ENCODE data around the gene BACH1.
"Not testable (repeated sequence)": the region's sequence is repeated elsewhere in the genome, so short reads cannot be mapped to it uniquely, and the experiment has no call there.

Gene BACH1

GRCh38 chr21:29346771-29347170 lies 48.0 kb downstream of the BACH1 start:
- DNase-seq (ENCODE audit: low read depth) = no peak

- no peak for DNase-seq (ENCODE audit: low read depth)
Observed at GRCh38 chr21:29347274-29347681, 48.6 kb downstream of the BACH1 start.

GRCh38 chr21:29349702-29350101 lies 51.0 kb downstream of the BACH1 start:
- no peak for DNase-seq (ENCODE audit: low read depth)

GRCh38 chr21:29350246-29350779 lies 51.6 kb downstream of the BACH1 start:
- no peak for DNase-seq (ENCODE audit: low read depth)

GRCh38 chr21:29351691-29352090 lies 53.0 kb downstream of the BACH1 start:
- DNase-seq (ENCODE audit: low read depth) = no peak

- DNase-seq (ENCODE audit: low read depth) = not testable (repeated sequence)
Observed at GRCh38 chr21:29355043-29355710, 56.5 kb downstream of the BACH1 start.

- not testable (repeated sequence) for DNase-seq (ENCODE audit: low read depth)
Observed at GRCh38 chr21:29356291-29356690, 57.6 kb downstream of the BACH1 start.

GRCh38 chr21:29356810-29357209 lies 58.1 kb downstream of the BACH1 start:
- not testable (repeated sequence) for DNase-seq (ENCODE audit: low read depth)

- no peak for DNase-seq (ENCODE audit: low read depth)
Observed at GRCh38 chr21:29359718-29360117, 61.0 kb downstream of the BACH1 start.

GRCh38 chr21:29360799-29361765 lies 62.4 kb downstream of the BACH1 start:
- no peak for DNase-seq (ENCODE audit: low read depth)

GRCh38 chr21:29362758-29363157 lies 64.0 kb downstream of the BACH1 start:
- no peak for DNase-seq (ENCODE audit: low read depth)

- DNase-seq (ENCODE audit: low read depth) = no peak
Observed at GRCh38 chr21:29365661-29366265, 67.0 kb downstream of the BACH1 start.

GRCh38 chr21:29366532-29366931 lies 67.8 kb downstream of the BACH1 start:
- DNase-seq (ENCODE audit: low read depth) = no peak

GRCh38 chr21:29367335-29367734 lies 68.6 kb downstream of the BACH1 start:
- no peak for DNase-seq (ENCODE audit: low read depth)

- no peak for DNase-seq (ENCODE audit: low read depth)
Observed at GRCh38 chr21:29368906-29369305, 70.2 kb downstream of the BACH1 start.

- no peak for DNase-seq (ENCODE audit: low read depth)
Observed at GRCh38 chr21:29371464-29371863, 72.7 kb downstream of the BACH1 start.

GRCh38 chr21:29372063-29372802 lies 73.5 kb downstream of the BACH1 start:
- no peak for DNase-seq (ENCODE audit: low read depth)

- DNase-seq (ENCODE audit: low read depth) = no peak
Observed at GRCh38 chr21:29374481-29374880, 75.8 kb downstream of the BACH1 start.

GRCh38 chr21:29376556-29376955 lies 77.8 kb downstream of the BACH1 start:
- DNase-seq (ENCODE audit: low read depth) = no peak

- no peak for DNase-seq (ENCODE audit: low read depth)
Observed at GRCh38 chr21:29377266-29377665, 78.5 kb downstream of the BACH1 start.

- DNase-seq (ENCODE audit: low read depth) = no peak
Observed at GRCh38 chr21:29378832-29379231, 80.1 kb downstream of the BACH1 start.

Measured in stimulated activated CD8-positive, alpha-beta memory T cell treated with anti-CD3 and anti-CD28 coated beads, Interleukin-12 subunit alpha, Interleukin-12 subunit beta, amount 100 ng/mL, for 4 hours (primary cell).